Liver (tissue), 3 donors: ENCODE data around the gene P2RX7.

Experiments
- CTCF ChIP-seq: fragments of 150-350 bp; IDR thresholded peaks from 2 replicates; pipeline ENCODE4 v1.5.1; 2017; ENCODE audit warnings: improper control_type of control experiment, low read depth, low read length; ENCODE audit not compliant: missing input control
- EGR1 ChIP-seq, 2 donors: IDR thresholded peaks; 2 replicates each; pipeline ENCODE4 v1.6.1; 2016 to 2018; ENCODE audit warnings: antibody characterized with exemption in 2 of 2, low read depth in 2 of 2
- FOXA2 ChIP-seq: IDR thresholded peaks from 2 replicates; pipeline ENCODE4 v1.6.1; 2016; ENCODE audit warnings: antibody characterized with exemption
- GABPA ChIP-seq, 2 donors: IDR thresholded peaks in 1 of 2; conservative IDR thresholded peaks in 1 of 2; 2 replicates each; pipeline ENCODE4 v1.6.1; 2016; ENCODE audit warnings: antibody characterized with exemption in 2 of 2, mild to moderate bottlenecking in 1 of 2, moderate library complexity in 1 of 2
- HNF4A ChIP-seq, 2 donors: conservative IDR thresholded peaks; 2 replicates each; pipeline ENCODE4 v1.6.1; 2016; ENCODE audit warnings: antibody characterized with exemption in 2 of 2, mild to moderate bottlenecking in 2 of 2
- HNF4G ChIP-seq: IDR thresholded peaks from 2 replicates; pipeline ENCODE4 v1.6.1; 2016; ENCODE audit warnings: antibody characterized with exemption
- MAX ChIP-seq: IDR thresholded peaks from 2 replicates; pipeline ENCODE4 v1.6.1; 2016; ENCODE audit warnings: antibody characterized with exemption
- REST ChIP-seq: IDR thresholded peaks from 2 replicates; pipeline ENCODE4 v1.6.1; 2016; ENCODE audit warnings: antibody characterized with exemption, mild to moderate bottlenecking
- RXRA ChIP-seq, 2 donors: IDR thresholded peaks; 2 replicates each; pipeline ENCODE4 v1.6.1; 2017 to 2018; ENCODE audit warnings: antibody characterized with exemption in 2 of 2, mild to moderate bottlenecking in 1 of 2
- SP1 ChIP-seq: IDR thresholded peaks from 2 replicates; pipeline ENCODE4 v1.6.1; 2018; ENCODE audit warnings: antibody characterized with exemption, mild to moderate bottlenecking
- TAF1 ChIP-seq: conservative IDR thresholded peaks from 2 replicates; pipeline ENCODE4 v1.6.1; 2016; ENCODE audit warnings: antibody characterized with exemption, mild to moderate bottlenecking
- YY1 ChIP-seq: IDR thresholded peaks from 2 replicates; pipeline ENCODE4 v1.6.1; 2016; ENCODE audit warnings: antibody characterized with exemption, mild to moderate bottlenecking
- donor health status: healthy.
- donor health status: healthy.

- TF ChIP-seq CTCF (no peak), REST (no peak), SP1 (no peak), MAX (no peak), GABPA (IDR thresholded peaks at IDR 0.05 in 1 of 2, conservative IDR thresholded peaks at IDR 0.05 in 1 of 2) (no peak), FOXA2 (no peak), TAF1 (no peak), YY1 (no peak), RXRA (IDR thresholded peaks at IDR 0.05) (no peak), HNF4A (conservative IDR thresholded peaks at IDR 0.05) (no peak), EGR1 (IDR thresholded peaks at IDR 0.05; ENCODE audit: low read depth in 2 of 2) (no peak), HNF4G (no peak)
These were observed 32.9 kb upstream of the P2RX7 start for GRCh38 chr12:121099779-121100178.
